Kidney (tissue), 14 donors: ENCODE measurements around the gene RGS13. TPM values are rescaled to one million over a fixed set of nuclear protein-coding genes. Genes with fewer than 3 reads are reported as not detected.

ENCODE experiments used
- DNase-seq, 5 donors: peaks; one replicate each; pipeline ENCODE4 v3.0.0-alpha.2; 2013 to 2020
- FAIRE-seq: peaks from 2 replicates; lab custom pipeline; 2012; peaks lifted over from hg19 to GRCh38; lab: Jason Lieb, UNC
- H3K27ac ChIP-seq, 2 donors: one replicate each; pipeline ENCODE4 v1.7.0; 2013; ENCODE audit warnings: low read depth in 2 of 2, low read length in 2 of 2, inconsistent platforms in 1 of 2
- H3K27me3 ChIP-seq: one replicate; pipeline ENCODE4 v1.7.1; 2013; ENCODE audit warnings: low read length, inconsistent platforms; ENCODE audit not compliant: control insufficient read depth, insufficient read depth
- H3K36me3 ChIP-seq, 3 donors: one replicate each; pipeline versions ENCODE4 v1.7.0 to v1.7.1; 2013; ENCODE audit warnings: low read length in 3 of 3, control low read depth in 1 of 3, inconsistent platforms in 1 of 3; ENCODE audit not compliant: insufficient read depth in 3 of 3, control insufficient read depth in 2 of 3
- H3K4me1 ChIP-seq, 3 donors: one replicate each; pipeline versions ENCODE4 v1.7.0 to v1.7.1; 2013; ENCODE audit warnings: low read length in 3 of 3, inconsistent platforms in 1 of 3, low read depth in 1 of 3; ENCODE audit not compliant: control insufficient read depth in 2 of 3, insufficient read depth in 2 of 3
- H3K4me3 ChIP-seq, 3 donors: one replicate each; pipeline versions ENCODE4 v1.7.0 to v1.8.1; 2013; ENCODE audit warnings: low read length in 3 of 3, control low read depth in 1 of 3, inconsistent platforms in 1 of 3
- H3K9ac ChIP-seq, 3 donors: one replicate each; pipeline versions ENCODE4 v1.7.0 to v1.7.1; 2013; ENCODE audit warnings: low read length in 3 of 3, control low read depth in 1 of 3, inconsistent platforms in 1 of 3
- H3K9me3 ChIP-seq, 3 donors: one replicate each; pipeline versions ENCODE4 v1.7.0 to v1.7.1; 2013; ENCODE audit warnings: low read length in 3 of 3, control low read depth in 1 of 3, inconsistent platforms in 1 of 3; ENCODE audit not compliant: control insufficient read depth in 2 of 3, insufficient read depth in 1 of 3
- CTCF ChIP-seq: IDR thresholded peaks from 3 replicates; pipeline ENCODE4 v1.5.1; 2012; ENCODE audit warnings: mild to moderate bottlenecking, moderate library complexity, borderline replicate concordance; ENCODE audit not compliant: insufficient read depth; ENCODE audit errors: extremely low read depth
- intact Hi-C: fragments of 100-400 bp; cut with DNase I; formaldehyde crosslinking; loops from one replicate; pipeline ENCODE4 v1.11.1; 2022
- polyA plus RNA-seq: library from polyadenylated mRNA; stranded (reverse); fragments of 350-450 nt; fragmentation: Illumina TruSeq; extraction: RNeasy Lipid Tissue Mini Kit (QIAGEN cat#74804); gene quantifications from one replicate; pipeline ENCODE4 v1.2.3, GENCODE V29; 2014; ENCODE audit warnings: low read depth, low replicate concordance; ENCODE audit not compliant: insufficient read depth
- total RNA-seq: library from RNA; stranded (reverse); fragmentation: NEBNext Ultra II Directional; extraction: Animal tissue kit (Norgen Biotek cat#: 25700); gene quantifications from one replicate; pipeline ENCODE4 v1.2.1, GENCODE V29; 2021
- donor health status: control.
- donor health status: control.
- donor health status: control.
- donor health status: control.
- donor health status: control.
- donor health status: DM: yes; HTN: yes; CAD: no.
- donor health status: Normal renal cell carcinoma (clear cell type).

The RGS13 gene
- total and polyA plus RNA-seq, 2 donors from 2014 or later, result 2.1 TPM; not detected in 1

GRCh38 chr1:192630521-192631287 lies 5.2 kb upstream of the RGS13 start:
- H3K27me3 ChIP-seq, result no peaks in the 10 kb centered on the region
- no peak for TF ChIP-seq CTCF
- H3K9ac ChIP-seq, result no peak overlapping the region
- no peak overlapping the region for H3K4me3 ChIP-seq
- H3K27ac ChIP-seq, result no peak overlapping the region
- H3K4me1 ChIP-seq, result no peaks in the 10 kb centered on the region
- no peaks in the 10 kb centered on the region for H3K9me3 ChIP-seq
- no peak for DNase-seq
- intact Hi-C loops, result no loop called here
- H3K36me3 ChIP-seq, result no peaks in the 10 kb centered on the region
- no peak for FAIRE-seq

- H3K27me3 ChIP-seq, result no peaks in the 10 kb centered on the region
- H3K27ac ChIP-seq, result no peak overlapping the region
- intact Hi-C loops, result no loop called here
- H3K9me3 ChIP-seq, result no peaks in the 10 kb centered on the region
- H3K4me1 ChIP-seq, result no peaks in the 10 kb centered on the region
- TF ChIP-seq CTCF, result no peak
- DNase-seq (no peak), FAIRE-seq (no peak)
- no peaks in the 10 kb centered on the region for H3K36me3 ChIP-seq
- H3K9ac ChIP-seq, result no peak overlapping the region
- no peak overlapping the region for H3K4me3 ChIP-seq
These were observed 4.2 kb upstream of the RGS13 start for GRCh38 chr1:192631749-192632148.

- Histone ChIP-seq H3K27ac (no peak overlapping the region), H3K36me3 (no peaks in the 10 kb centered on the region), H3K9me3 (no peaks in the 10 kb centered on the region), H3K4me3 (no peak overlapping the region), H3K9ac (no peak overlapping the region), H3K27me3 (no peaks in the 10 kb centered on the region), H3K4me1 (no peaks in the 10 kb centered on the region)
- no peak for TF ChIP-seq CTCF
- FAIRE-seq (no peak), DNase-seq (no peak)
- intact Hi-C loops, result no loop called here
These were observed 3.8 kb upstream of the RGS13 start for GRCh38 chr1:192632188-192632587.
